PC-3 (cell line): ENCODE measurements around the gene KCNJ3.

Source experiments
- EZH2phosphoT487 ChIP-seq: fragments of 300-600 bp; sonication (generic); IDR thresholded peaks from 2 replicates; pipeline ENCODE4 v1.6.1; 2018; ENCODE audit warnings: mild to moderate bottlenecking, antibody characterized with exemption, low read length, borderline replicate concordance
- TF ChIP-seq, protein P1 (sequence below): fragments of 300-600 bp; sonication (generic); conservative IDR thresholded peaks from 2 replicates; pipeline ENCODE4 v1.5.1; 2017; ENCODE audit warnings: antibody characterized with exemption, low read depth, mild to moderate bottlenecking, low read length

GRCh38 chr2:154855138-154855537, 156.6 kb downstream of the KCNJ3 start:
- TF ChIP-seq, protein P1, sequence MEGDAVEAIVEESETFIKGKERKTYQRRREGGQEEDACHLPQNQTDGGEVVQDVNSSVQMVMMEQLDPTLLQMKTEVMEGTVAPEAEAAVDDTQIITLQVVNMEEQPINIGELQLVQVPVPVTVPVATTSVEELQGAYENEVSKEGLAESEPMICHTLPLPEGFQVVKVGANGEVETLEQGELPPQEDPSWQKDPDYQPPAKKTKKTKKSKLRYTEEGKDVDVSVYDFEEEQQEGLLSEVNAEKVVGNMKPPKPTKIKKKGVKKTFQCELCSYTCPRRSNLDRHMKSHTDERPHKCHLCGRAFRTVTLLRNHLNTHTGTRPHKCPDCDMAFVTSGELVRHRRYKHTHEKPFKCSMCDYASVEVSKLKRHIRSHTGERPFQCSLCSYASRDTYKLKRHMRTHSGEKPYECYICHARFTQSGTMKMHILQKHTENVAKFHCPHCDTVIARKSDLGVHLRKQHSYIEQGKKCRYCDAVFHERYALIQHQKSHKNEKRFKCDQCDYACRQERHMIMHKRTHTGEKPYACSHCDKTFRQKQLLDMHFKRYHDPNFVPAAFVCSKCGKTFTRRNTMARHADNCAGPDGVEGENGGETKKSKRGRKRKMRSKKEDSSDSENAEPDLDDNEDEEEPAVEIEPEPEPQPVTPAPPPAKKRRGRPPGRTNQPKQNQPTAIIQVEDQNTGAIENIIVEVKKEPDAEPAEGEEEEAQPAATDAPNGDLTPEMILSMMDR = no peak
- no peak for TF ChIP-seq EZH2phosphoT487
